BE2C (cell line): ENCODE results near the gene CCDC34.

ENCODE experiments used
- DNase-seq: peaks from one replicate; pipeline ENCODE4 v3.0.0-alpha.2; 2020
- H3K27me3 ChIP-seq: fragments of 250-450 bp; sonication (Bioruptor Pico); 2 replicates; pipeline ENCODE4 v1.5.1; 2020; ENCODE audit warnings: mild to moderate bottlenecking
- H3K36me3 ChIP-seq: fragments of 250-450 bp; sonication (Bioruptor Pico); 2 replicates; pipeline ENCODE4 v1.5.1; 2020; ENCODE audit warnings: mild to moderate bottlenecking
- H3K4me1 ChIP-seq: fragments of 250-450 bp; sonication (Bioruptor Pico); 2 replicates; pipeline ENCODE4 v1.5.1; 2020
- H3K4me3 ChIP-seq: 2 replicates; pipeline ENCODE4 v1.5.1; 2011; ENCODE audit warnings: low read depth, low read length
- H3K9me3 ChIP-seq: fragments of 250-450 bp; sonication (Bioruptor Pico); 2 replicates; pipeline ENCODE4 v1.5.1; 2020
- TF ChIP-seq, protein P1 (sequence below): IDR thresholded peaks from 2 replicates; pipeline ENCODE4 v1.5.1; 2012; ENCODE audit warnings: mild to moderate bottlenecking, low read depth, low read length

CCDC34 gene

DNA sequence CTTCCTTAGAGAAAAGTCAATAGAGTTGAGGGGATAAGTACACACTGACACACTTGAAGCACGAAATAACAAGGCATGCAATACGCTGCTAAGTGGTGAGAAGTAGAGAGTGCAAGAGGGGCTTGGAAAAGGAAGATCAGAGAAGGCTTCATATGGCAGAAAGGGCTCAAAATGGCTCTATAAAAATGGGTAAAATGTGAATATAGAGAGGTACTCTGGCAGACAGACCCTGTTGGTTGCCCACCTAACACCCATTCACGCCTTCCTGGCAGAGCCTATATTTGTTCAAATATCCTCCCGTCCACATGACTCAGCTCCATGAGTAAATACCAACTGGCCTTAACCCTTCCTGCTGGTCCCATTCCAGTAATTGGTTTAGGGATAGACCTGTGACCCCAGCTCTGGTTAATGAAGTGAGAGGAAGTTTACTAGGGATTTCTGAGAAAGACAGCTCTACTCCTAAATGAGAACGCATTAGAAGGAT is 38.9 kb upstream of the CCDC34 start:
- Histone ChIP-seq H3K27me3 (no peaks in the 10 kb centered on the region), H3K4me1 (no peaks in the 10 kb centered on the region), H3K4me3 (no peak overlapping the region), H3K36me3 (no peaks in the 10 kb centered on the region), H3K9me3 (no peaks in the 10 kb centered on the region)
- TF ChIP-seq, protein P1, sequence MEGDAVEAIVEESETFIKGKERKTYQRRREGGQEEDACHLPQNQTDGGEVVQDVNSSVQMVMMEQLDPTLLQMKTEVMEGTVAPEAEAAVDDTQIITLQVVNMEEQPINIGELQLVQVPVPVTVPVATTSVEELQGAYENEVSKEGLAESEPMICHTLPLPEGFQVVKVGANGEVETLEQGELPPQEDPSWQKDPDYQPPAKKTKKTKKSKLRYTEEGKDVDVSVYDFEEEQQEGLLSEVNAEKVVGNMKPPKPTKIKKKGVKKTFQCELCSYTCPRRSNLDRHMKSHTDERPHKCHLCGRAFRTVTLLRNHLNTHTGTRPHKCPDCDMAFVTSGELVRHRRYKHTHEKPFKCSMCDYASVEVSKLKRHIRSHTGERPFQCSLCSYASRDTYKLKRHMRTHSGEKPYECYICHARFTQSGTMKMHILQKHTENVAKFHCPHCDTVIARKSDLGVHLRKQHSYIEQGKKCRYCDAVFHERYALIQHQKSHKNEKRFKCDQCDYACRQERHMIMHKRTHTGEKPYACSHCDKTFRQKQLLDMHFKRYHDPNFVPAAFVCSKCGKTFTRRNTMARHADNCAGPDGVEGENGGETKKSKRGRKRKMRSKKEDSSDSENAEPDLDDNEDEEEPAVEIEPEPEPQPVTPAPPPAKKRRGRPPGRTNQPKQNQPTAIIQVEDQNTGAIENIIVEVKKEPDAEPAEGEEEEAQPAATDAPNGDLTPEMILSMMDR = no peak
- DNase-seq = no peak

DNA sequence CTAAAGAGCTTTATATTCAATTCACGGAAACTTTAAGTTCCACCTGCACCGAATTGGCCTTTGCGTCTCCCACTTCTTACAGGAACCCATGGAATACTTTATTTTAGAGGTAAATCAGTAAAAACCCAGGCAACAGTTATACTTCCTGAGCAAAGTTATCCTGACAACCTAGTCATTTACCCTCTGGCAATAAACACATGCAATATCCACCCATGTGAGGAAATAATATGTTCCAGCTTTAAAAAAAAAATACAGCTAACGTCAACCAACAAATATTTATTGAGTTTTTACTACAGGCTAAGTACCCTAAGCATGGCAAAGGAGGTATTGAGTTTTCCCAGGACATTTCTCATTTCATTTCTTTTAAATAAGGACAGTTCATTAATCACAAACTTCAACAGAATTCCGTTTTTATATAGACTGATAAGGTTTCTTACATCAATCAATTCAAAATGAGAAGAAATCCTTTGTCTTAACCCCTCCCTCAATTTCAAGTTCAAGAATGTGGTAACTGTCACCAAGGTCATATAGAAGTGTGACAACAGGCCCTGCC is 38.3 kb upstream of the CCDC34 start:
- H3K9me3 ChIP-seq = no peaks in the 10 kb centered on the region
- H3K4me1 ChIP-seq = no peaks in the 10 kb centered on the region
- no peaks in the 10 kb centered on the region for H3K36me3 ChIP-seq
- H3K27me3 ChIP-seq = no peaks in the 10 kb centered on the region
- TF ChIP-seq, protein P1 = no peak
- DNase-seq = no peak
- no peak overlapping the region for H3K4me3 ChIP-seq

DNA sequence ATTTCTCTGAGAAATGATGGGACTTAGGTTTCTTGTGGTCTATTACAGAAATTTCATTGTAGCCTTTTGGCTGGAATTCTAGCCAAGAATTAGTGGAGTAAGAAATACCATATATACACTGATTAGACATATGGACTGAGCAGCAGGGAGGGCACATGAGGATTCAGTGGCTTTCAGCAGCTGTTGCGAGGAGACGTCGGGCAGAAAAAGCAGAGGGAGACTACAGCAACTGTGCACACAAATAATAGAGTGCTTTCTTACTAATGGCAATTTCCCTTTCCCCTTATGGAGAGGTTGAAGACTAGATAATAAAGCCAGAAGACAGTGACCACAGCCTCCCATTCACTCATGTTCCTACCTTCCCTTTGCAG is 35.4 kb upstream of the CCDC34 start:
- Histone ChIP-seq H3K27me3 (no peaks in the 10 kb centered on the region), H3K4me1 (no peaks in the 10 kb centered on the region), H3K36me3 (no peaks in the 10 kb centered on the region), H3K9me3 (no peaks in the 10 kb centered on the region), H3K4me3 (no peak overlapping the region)
- TF ChIP-seq, protein P1 = no peak
- DNase-seq = no peak

DNA sequence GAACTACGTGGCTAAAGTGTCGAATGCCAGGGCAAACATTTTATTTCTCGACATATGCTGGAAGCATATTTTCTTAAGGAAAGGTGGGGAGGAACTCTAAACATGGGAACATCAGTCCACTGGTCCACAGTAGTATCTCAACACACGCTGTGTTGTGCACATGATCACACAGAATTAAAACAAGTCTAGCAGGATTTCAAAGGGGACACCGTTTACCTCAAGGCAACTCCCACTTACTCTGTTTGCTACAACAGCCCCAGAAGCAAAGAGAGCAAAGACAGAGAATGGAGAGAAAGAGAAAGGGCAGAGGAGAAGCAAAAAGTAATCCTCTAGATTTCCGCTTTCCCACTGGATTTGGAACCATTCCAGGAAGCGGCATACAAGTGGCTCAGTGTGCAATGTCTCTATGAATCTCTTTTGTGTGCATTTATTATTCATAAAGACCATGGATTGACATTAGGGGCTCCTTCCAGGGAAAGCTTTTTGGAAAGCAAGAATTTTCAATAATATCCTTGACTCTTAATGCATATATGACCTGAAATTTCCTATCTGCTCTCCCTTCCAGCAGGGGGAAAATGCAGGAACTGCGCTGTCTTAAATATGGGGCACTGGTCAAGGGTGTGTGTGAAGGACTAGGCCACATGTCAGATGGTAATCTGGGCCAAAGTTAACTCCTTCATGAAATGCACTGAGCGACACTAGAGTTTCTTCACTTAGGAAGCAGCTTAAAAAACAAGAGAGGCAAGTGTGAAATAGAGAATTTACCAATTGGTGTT is 34.8 kb upstream of the CCDC34 start:
- no peaks in the 10 kb centered on the region for H3K9me3 ChIP-seq
- TF ChIP-seq, protein P1 = no peak

DNA sequence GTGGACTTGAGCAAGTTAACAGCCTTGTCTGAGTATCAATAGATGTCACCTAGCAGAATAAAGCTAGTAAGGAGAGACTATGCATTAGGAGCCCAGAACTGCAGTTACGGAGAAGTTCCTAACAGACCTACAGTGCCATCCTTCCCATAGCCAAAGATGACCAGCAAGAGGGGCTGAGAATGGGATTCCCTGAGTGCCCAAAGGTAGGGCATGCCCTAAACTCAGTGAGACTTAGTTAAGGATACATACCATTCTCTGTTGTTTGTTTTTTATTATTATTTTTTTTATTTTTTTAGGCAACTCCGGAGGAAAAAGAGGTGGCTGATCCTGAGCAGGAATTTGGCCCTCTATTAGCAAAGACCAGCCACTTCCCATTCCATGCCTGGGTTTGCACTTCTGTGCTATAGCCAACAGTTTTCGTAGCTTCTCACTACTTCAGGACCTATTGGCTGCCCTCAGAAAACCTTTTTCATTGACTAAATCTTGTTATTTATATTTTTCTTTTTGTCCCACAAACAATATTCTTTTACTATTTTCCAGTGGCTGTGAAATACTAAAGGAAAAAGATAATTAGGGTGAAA is 33.3 kb upstream of the CCDC34 start:
- no peaks in the 10 kb centered on the region for H3K9me3 ChIP-seq
- TF ChIP-seq, protein P1 = no peak
- H3K36me3 ChIP-seq = no peaks in the 10 kb centered on the region
- no peak overlapping the region for H3K4me3 ChIP-seq
- no peaks in the 10 kb centered on the region; the same call in 1 of the 2 replicates for H3K4me1 ChIP-seq
- no peaks in the 10 kb centered on the region for H3K27me3 ChIP-seq
- DNase-seq = no peak

More for the DNA sequence above, 34.8 kb upstream of the CCDC34 start:
- no peaks in the 10 kb centered on the region for H3K36me3 ChIP-seq
- no peaks in the 10 kb centered on the region for H3K27me3 ChIP-seq
- no peak overlapping the region for H3K4me3 ChIP-seq
- no peaks in the 10 kb centered on the region for H3K4me1 ChIP-seq
- no peak for DNase-seq
